Liver (tissue), 9 donors: Measurements from ENCODE around the gene NDOR1. TPM values are rescaled to one million over a fixed set of nuclear protein-coding genes. Genes with fewer than 3 reads are reported as not detected.
A peak's percentile ranks its signal among the peaks of the same experiment; 100 is the strongest.

ENCODE experiments used
- DNase-seq: peaks from one replicate; pipeline ENCODE4 v3.0.0-alpha.2; 2017; ENCODE audit warnings: low spot score
- H3K27ac ChIP-seq, 2 donors: one replicate each; pipeline ENCODE4 v1.7.0; 2013; ENCODE audit warnings: inconsistent platforms in 2 of 2, low read length in 2 of 2, control low read depth in 1 of 2, low read depth in 1 of 2, mild to moderate bottlenecking in 1 of 2
- H3K27me3 ChIP-seq, 4 donors: one replicate each; pipeline versions ENCODE4 v1.6.1 to v1.7.0; 2013; ENCODE audit warnings: low read length in 3 of 4, inconsistent platforms in 1 of 4, mild to moderate bottlenecking in 1 of 4, moderate library complexity in 1 of 4; ENCODE audit not compliant: control insufficient read depth in 4 of 4, insufficient read depth in 4 of 4
- H3K36me3 ChIP-seq, 4 donors: one replicate each; pipeline versions ENCODE4 v1.6.1 to v1.7.0; 2013; ENCODE audit warnings: low read length in 3 of 4, mild to moderate bottlenecking in 3 of 4, low read depth in 1 of 4, moderate library complexity in 1 of 4; ENCODE audit not compliant: control insufficient read depth in 4 of 4, insufficient read depth in 3 of 4
- H3K4me1 ChIP-seq, 4 donors: one replicate each; pipeline versions ENCODE4 v1.6.1 to v1.7.0; 2013; ENCODE audit warnings: low read length in 3 of 4, mild to moderate bottlenecking in 3 of 4, moderate library complexity in 1 of 4; ENCODE audit not compliant: control insufficient read depth in 4 of 4, insufficient read depth in 4 of 4
- H3K4me3 ChIP-seq, 3 donors: one replicate each; pipeline versions ENCODE4 v1.6.1 to v1.7.0; 2013; ENCODE audit warnings: low read length in 3 of 3, control low read depth in 1 of 3, low read depth in 1 of 3, mild to moderate bottlenecking in 1 of 3
- H3K9ac ChIP-seq, 2 donors: one replicate each; pipeline ENCODE4 v1.7.0; 2013; ENCODE audit warnings: low read length in 2 of 2, mild to moderate bottlenecking in 2 of 2, moderate library complexity in 2 of 2, control low read depth in 1 of 2, low read depth in 1 of 2
- H3K9me3 ChIP-seq, 4 donors: one replicate each; pipeline versions ENCODE4 v1.6.1 to v1.7.0; 2013; ENCODE audit warnings: low read length in 3 of 4; ENCODE audit not compliant: control insufficient read depth in 4 of 4
- ATF3 ChIP-seq: IDR thresholded peaks from 2 replicates; pipeline ENCODE4 v1.6.1; 2016; ENCODE audit warnings: antibody characterized with exemption
- FOXA1 ChIP-seq: IDR thresholded peaks from 2 replicates; pipeline ENCODE4 v1.6.1; 2016; ENCODE audit warnings: antibody characterized with exemption
- FOXA2 ChIP-seq: IDR thresholded peaks from 2 replicates; pipeline ENCODE4 v1.6.1; 2016; ENCODE audit warnings: antibody characterized with exemption
- GABPA ChIP-seq, 2 donors: IDR thresholded peaks in 1 of 2; conservative IDR thresholded peaks in 1 of 2; 2 replicates each; pipeline ENCODE4 v1.6.1; 2016; ENCODE audit warnings: antibody characterized with exemption in 2 of 2, mild to moderate bottlenecking in 1 of 2, moderate library complexity in 1 of 2
- HNF4A ChIP-seq, 2 donors: conservative IDR thresholded peaks; 2 replicates each; pipeline ENCODE4 v1.6.1; 2016; ENCODE audit warnings: antibody characterized with exemption in 2 of 2, mild to moderate bottlenecking in 2 of 2
- HNF4G ChIP-seq: IDR thresholded peaks from 2 replicates; pipeline ENCODE4 v1.6.1; 2016; ENCODE audit warnings: antibody characterized with exemption
- JUND ChIP-seq, 2 donors: IDR thresholded peaks; 2 replicates each; pipeline ENCODE4 v1.6.1; 2016; ENCODE audit warnings: antibody characterized with exemption in 2 of 2
- NR2F2 ChIP-seq: IDR thresholded peaks from 2 replicates; pipeline ENCODE4 v1.6.1; 2016; ENCODE audit warnings: antibody characterized with exemption
- REST ChIP-seq: IDR thresholded peaks from 2 replicates; pipeline ENCODE4 v1.6.1; 2016; ENCODE audit warnings: antibody characterized with exemption, mild to moderate bottlenecking
- SP1 ChIP-seq: IDR thresholded peaks from 2 replicates; pipeline ENCODE4 v1.6.1; 2018; ENCODE audit warnings: antibody characterized with exemption, mild to moderate bottlenecking
- YY1 ChIP-seq: IDR thresholded peaks from 2 replicates; pipeline ENCODE4 v1.6.1; 2016; ENCODE audit warnings: antibody characterized with exemption, mild to moderate bottlenecking
- ZBTB33 ChIP-seq: IDR thresholded peaks from 2 replicates; pipeline ENCODE4 v1.6.1; 2016; ENCODE audit warnings: antibody characterized with exemption
- WGBS: extraction: QIAGEN DNeasy Blood & Tissue Kit; methylation state at CpG from one replicate; pipeline ENCODE4 v1.1.7; 2013; 5-methylcytosine and 5-hydroxymethylcytosine counted together
- polyA plus RNA-seq, 2 donors: library from polyadenylated mRNA; stranded (reverse) in 1 of 2; unstranded in 1 of 2; fragments of 200-250 nt in 1 of 2; fragments of >200 nt in 1 of 2; fragmentation: Nextera tagmentation in 1 of 2; extraction: Ambion mirVana in 1 of 2; gene quantifications; one replicate each; pipeline versions ENCODE4 v1.2.1 to v1.2.3, GENCODE V29; 2013 to 2015
- total RNA-seq, 2 donors: library from RNA; depleted of rRNA; stranded (reverse); fragments of >200 nt; gene quantifications; one replicate each; pipeline ENCODE4 v1.2.3, GENCODE V29; 2014
- TF ChIP-seq, protein P1 (sequence below): fragments of 150-350 bp; IDR thresholded peaks from 2 replicates; pipeline ENCODE4 v1.5.1; 2017; ENCODE audit warnings: improper control_type of control experiment, low read depth, low read length; ENCODE audit not compliant: missing input control
- donor health status: healthy.
- donor health status: healthy.
- donor health status: healthy.
- donor health status: healthy.
- donor health status: healthy.

NDOR1 gene
- total and polyA plus RNA-seq, 4 donors = 2.5 to 4.7 (median 3.2) TPM

GRCh38 chr9:137185921-137186320, 19.6 kb upstream of the NDOR1 start:
- Histone ChIP-seq H3K4me3 (no peak overlapping the region), H3K27ac (no peak overlapping the region), H3K4me1 (peaks cover 19 to 43% (median 38%) of the 10 kb centered on the region in 4 donors), H3K27me3 (no peaks in the 10 kb centered on the region), H3K9me3 (no peaks in the 10 kb centered on the region), H3K36me3 (peaks cover 9 to 50% (median 17%) of the 10 kb centered on the region in 4 donors), H3K9ac (no peak overlapping the region)
- WGBS = 93% methylated on average over 19 of the region's 19 CpGs
- DNase-seq = no peak
- TF ChIP-seq HNF4A (conservative IDR thresholded peaks at IDR 0.05) (no peak), GABPA (IDR thresholded peaks at IDR 0.05 in 1 of 2, conservative IDR thresholded peaks at IDR 0.05 in 1 of 2) (no peak), FOXA1 (no peak), NR2F2 (no peak), ZBTB33 (no peak), FOXA2 (no peak), SP1 (no peak), HNF4G (no peak), ATF3 (no peak)
- TF ChIP-seq, protein P1, sequence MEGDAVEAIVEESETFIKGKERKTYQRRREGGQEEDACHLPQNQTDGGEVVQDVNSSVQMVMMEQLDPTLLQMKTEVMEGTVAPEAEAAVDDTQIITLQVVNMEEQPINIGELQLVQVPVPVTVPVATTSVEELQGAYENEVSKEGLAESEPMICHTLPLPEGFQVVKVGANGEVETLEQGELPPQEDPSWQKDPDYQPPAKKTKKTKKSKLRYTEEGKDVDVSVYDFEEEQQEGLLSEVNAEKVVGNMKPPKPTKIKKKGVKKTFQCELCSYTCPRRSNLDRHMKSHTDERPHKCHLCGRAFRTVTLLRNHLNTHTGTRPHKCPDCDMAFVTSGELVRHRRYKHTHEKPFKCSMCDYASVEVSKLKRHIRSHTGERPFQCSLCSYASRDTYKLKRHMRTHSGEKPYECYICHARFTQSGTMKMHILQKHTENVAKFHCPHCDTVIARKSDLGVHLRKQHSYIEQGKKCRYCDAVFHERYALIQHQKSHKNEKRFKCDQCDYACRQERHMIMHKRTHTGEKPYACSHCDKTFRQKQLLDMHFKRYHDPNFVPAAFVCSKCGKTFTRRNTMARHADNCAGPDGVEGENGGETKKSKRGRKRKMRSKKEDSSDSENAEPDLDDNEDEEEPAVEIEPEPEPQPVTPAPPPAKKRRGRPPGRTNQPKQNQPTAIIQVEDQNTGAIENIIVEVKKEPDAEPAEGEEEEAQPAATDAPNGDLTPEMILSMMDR = no peak

GRCh38 chr9:137186385-137186784, 19.1 kb upstream of the NDOR1 start:
- peaks cover 11 to 49% (median 17%) of the 10 kb centered on the region in 4 donors for H3K36me3 ChIP-seq
- no peak overlapping the region for H3K4me3 ChIP-seq
- no peak overlapping the region for H3K27ac ChIP-seq
- DNase-seq = no peak
- peaks cover 19 to 48% (median 40%) of the 10 kb centered on the region in 4 donors for H3K4me1 ChIP-seq
- 54% methylated on average over 6 of the region's 6 CpGs for WGBS
- TF ChIP-seq HNF4A (conservative IDR thresholded peaks at IDR 0.05) = no peak
- TF ChIP-seq, protein P1 = no peak
- no peaks in the 10 kb centered on the region for H3K9me3 ChIP-seq
- no peak overlapping the region for H3K9ac ChIP-seq
- no peaks in the 10 kb centered on the region for H3K27me3 ChIP-seq

- peak overlapping the region; percentile 74 to 92 (median 86) for H3K4me3 ChIP-seq
- TF ChIP-seq YY1 = no peak
- TF ChIP-seq FOXA1 = no peak
- no peak for TF ChIP-seq ATF3
- no peak for TF ChIP-seq JUND (IDR thresholded peaks at IDR 0.05)
- no peak for TF ChIP-seq REST
- no peaks in the 10 kb centered on the region for H3K27me3 ChIP-seq
- H3K9me3 ChIP-seq = no peaks in the 10 kb centered on the region
- WGBS = 81% methylated on average over 15 of the region's 15 CpGs
- peak overlapping the region in 1 of 2 donors; percentile 76 for H3K9ac ChIP-seq
- no peak overlapping the region for H3K27ac ChIP-seq
- peaks cover 19 to 50% (median 40%) of the 10 kb centered on the region in 4 donors for H3K4me1 ChIP-seq
- DNase-seq = no peak
- H3K36me3 ChIP-seq = peaks cover 9 to 51% (median 16%) of the 10 kb centered on the region in 4 donors
Measured at GRCh38 chr9:137187386-137187785, 18.1 kb upstream of the NDOR1 start.
